Lower lobe of right lung (tissue), 2 donors: ENCODE measurements around the gene GLI3. TPM values are rescaled to one million over a fixed set of nuclear protein-coding genes. Genes with fewer than 3 reads are reported as not detected.

Experiments
- ATAC-seq, 2 donors: fragments of 200-7000 bp; cut with Tn5 transposase; one replicate each; pipeline ENCODE4 v1.9.1; 2020 to 2022; ENCODE audit warnings: mild to moderate bottlenecking in 2 of 2, moderate library complexity in 2 of 2
- DNase-seq: peaks from one replicate; pipeline ENCODE4 v3.0.0-alpha.2; 2020
- H3K27ac ChIP-seq: fragments of 200-600 bp; one replicate; pipeline ENCODE4 v1.8.0; 2022
- H3K27me3 ChIP-seq: fragments of 200-600 bp; one replicate; pipeline ENCODE4 v1.8.0; 2022; ENCODE audit warnings: low read depth
- H3K36me3 ChIP-seq: fragments of 200-600 bp; one replicate; pipeline ENCODE4 v1.8.0; 2022; ENCODE audit warnings: mild to moderate bottlenecking
- H3K4me1 ChIP-seq: fragments of 200-600 bp; one replicate; pipeline ENCODE4 v1.8.0; 2022
- H3K4me3 ChIP-seq: fragments of 200-600 bp; one replicate; pipeline ENCODE4 v1.8.0; 2022; ENCODE audit warnings: mild to moderate bottlenecking
- H3K9me3 ChIP-seq: fragments of 200-600 bp; one replicate; pipeline ENCODE4 v1.8.0; 2022
- CTCF ChIP-seq: fragments of 200-600 bp; IDR thresholded peaks from one replicate; pipeline ENCODE4 v1.8.0; 2022; ENCODE audit warnings: antibody characterized with exemption, mild to moderate bottlenecking
- intact Hi-C: fragments of 100-400 bp; cut with DNase I; formaldehyde crosslinking; loops from one replicate; pipeline ENCODE4 v1.11.0; 2022
- total RNA-seq: library from RNA; stranded (reverse); fragmentation: NEBNext Ultra II Directional; extraction: Animal tissue kit (Norgen Biotek cat#: 25700); gene quantifications from one replicate; pipeline ENCODE4 v1.2.1, GENCODE V29; 2021
- donor health status: DM: no; HTN: yes; CAD: no; lungs with severe emphysema.

GLI3 gene
- total RNA-seq, 1 donor from 2014 or later: 20.7 TPM

- DNase-seq: no peak
- H3K27ac ChIP-seq: no peak overlapping the region
- no peaks in the 10 kb centered on the region for H3K9me3 ChIP-seq
- no peak overlapping the region for H3K4me3 ChIP-seq
- intact Hi-C loops: no loop called here
- ATAC-seq: no peak
- no peaks in the 10 kb centered on the region for H3K27me3 ChIP-seq
- no peak for TF ChIP-seq CTCF
- H3K36me3 ChIP-seq: no peaks in the 10 kb centered on the region
- peaks cover 13% of the 10 kb centered on the region for H3K4me1 ChIP-seq
These were observed 68.5 kb downstream of the GLI3 start for GRCh38 chr7:42168512-42168911.

DNA sequence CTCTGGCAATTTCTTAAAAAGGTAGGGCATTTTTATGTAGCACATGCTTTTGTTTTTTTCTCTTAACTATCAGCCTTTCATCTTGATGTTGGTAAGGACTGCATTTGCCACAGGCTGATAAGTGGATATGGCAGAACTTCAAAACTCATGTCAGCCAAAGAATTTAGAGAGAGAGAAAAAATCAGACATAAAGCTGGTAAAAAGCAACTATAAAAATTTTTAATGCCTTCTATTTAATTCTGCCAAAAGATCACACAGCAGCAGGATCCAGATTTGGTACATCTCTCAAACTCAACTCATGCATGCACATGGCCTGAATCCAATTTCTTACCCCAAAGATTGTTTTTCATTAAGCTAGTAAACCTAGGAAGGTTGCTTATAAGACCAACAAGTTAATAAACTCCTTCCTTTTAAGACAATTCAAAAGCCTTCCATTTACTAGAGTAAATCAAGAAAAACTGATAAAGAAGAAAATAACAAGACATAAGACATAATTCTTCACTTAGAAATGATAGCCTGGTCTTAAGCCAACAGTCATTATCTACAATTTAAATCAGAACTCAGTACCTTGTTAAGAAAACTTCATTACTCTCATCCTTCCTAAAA is 69.3 kb downstream of the GLI3 start:
- no peak overlapping the region for H3K4me3 ChIP-seq
- H3K4me1 ChIP-seq: peaks cover 13% of the 10 kb centered on the region
- no peaks in the 10 kb centered on the region for H3K36me3 ChIP-seq
- DNase-seq (no peak), ATAC-seq (no peak)
- no peaks in the 10 kb centered on the region for H3K27me3 ChIP-seq
- no peak for TF ChIP-seq CTCF
- H3K9me3 ChIP-seq: no peaks in the 10 kb centered on the region
- intact Hi-C loops: no loop called here
- H3K27ac ChIP-seq: no peak overlapping the region

GRCh38 chr7:42167206-42167605 is 69.8 kb downstream of the GLI3 start:
- no peak overlapping the region for H3K4me3 ChIP-seq
- no peak for TF ChIP-seq CTCF
- H3K4me1 ChIP-seq: peaks cover 13% of the 10 kb centered on the region
- no peak overlapping the region for H3K27ac ChIP-seq
- intact Hi-C loops: no loop called here
- DNase-seq: no peak
- no peaks in the 10 kb centered on the region for H3K36me3 ChIP-seq
- H3K9me3 ChIP-seq: no peaks in the 10 kb centered on the region
- H3K27me3 ChIP-seq: no peaks in the 10 kb centered on the region
- no peak for ATAC-seq

DNA sequence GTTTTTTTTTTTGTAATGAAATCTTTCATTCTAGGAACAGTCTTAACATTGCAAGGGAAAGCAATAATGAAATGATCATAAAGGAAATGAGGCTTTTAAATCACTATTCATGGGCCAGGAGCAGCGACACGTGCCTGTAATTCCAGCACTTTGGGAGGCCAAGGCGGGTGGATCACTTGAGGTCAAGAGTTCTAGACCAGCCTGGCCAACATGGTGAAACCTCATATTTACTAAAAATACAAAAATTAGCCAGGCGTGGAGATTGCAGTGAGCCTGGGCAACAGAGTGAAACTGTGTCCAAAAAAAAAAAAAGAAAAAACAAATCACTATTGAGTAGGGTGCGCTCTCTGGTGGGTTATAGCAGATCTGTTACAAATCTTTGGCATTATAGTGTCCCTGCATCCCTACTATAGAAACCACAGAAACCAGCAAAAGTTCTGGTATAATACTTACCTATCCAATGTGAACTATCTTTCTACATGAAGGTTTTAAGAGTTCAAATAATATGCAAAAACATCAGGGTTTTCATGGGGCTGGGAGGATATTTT is 72.1 kb downstream of the GLI3 start:
- intact Hi-C loops: no loop called here

DNA sequence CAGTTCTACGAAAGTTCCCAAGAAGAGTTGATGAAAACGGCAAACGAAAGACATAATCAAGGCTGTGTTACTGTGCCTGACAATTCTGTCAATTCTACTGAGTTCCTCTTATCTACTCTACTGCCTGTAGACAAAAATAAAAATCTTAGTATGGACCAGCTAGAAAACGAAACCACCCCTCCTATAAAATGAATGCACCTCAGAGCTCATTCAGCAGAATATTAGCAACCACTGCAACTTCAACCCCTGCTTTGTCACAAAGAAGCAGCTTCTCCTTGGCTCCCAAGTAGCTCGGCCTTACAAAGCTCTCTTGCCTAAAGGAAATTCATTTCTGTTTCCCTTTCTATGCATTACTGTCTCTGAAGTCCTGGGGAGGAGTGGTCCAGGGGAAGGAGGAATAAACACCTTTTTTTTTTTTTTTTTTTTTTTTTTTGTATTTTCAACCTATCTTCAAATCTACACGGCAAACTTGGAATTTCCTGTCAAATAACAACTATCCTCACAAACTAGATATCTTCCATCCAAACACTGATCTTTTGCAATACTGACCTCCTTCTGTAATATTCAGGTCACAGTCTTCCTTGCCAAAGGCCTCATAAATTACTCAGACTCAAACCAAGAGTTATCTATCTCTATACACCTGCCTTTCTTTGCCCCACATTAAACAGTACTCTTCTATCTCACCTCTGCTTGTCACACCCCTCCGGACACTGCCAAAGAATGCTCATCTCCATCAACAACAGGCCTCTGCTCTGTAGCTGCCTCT is 74.3 kb downstream of the GLI3 start:
- H3K27me3 ChIP-seq: no peaks in the 10 kb centered on the region
- intact Hi-C loops: no loop called here
- DNase-seq (no peak), ATAC-seq (no peak)
- no peak overlapping the region for H3K4me3 ChIP-seq
- TF ChIP-seq CTCF: no peak
- no peaks in the 10 kb centered on the region for H3K9me3 ChIP-seq
- peaks cover 8% of the 10 kb centered on the region for H3K4me1 ChIP-seq
- H3K36me3 ChIP-seq: no peaks in the 10 kb centered on the region
- H3K27ac ChIP-seq: no peak overlapping the region

More for the DNA sequence above, 72.1 kb downstream of the GLI3 start:
- ATAC-seq (no peak), DNase-seq (no peak)
- peaks cover 13% of the 10 kb centered on the region for H3K4me1 ChIP-seq
- H3K27me3 ChIP-seq: no peaks in the 10 kb centered on the region
- H3K9me3 ChIP-seq: no peaks in the 10 kb centered on the region
- TF ChIP-seq CTCF: no peak
- H3K36me3 ChIP-seq: no peaks in the 10 kb centered on the region
- H3K4me3 ChIP-seq: no peak overlapping the region
- no peak overlapping the region for H3K27ac ChIP-seq
